HG02870 (cell line): ENCODE results near the gene PLCB3.

Experiments used
- ATAC-seq: cut with Tn5 transposase; IDR thresholded peaks from one replicate; pipeline ENCODE4 v1.9.1; 2021; ENCODE audit warnings: mild to moderate bottlenecking, moderate library complexity; ENCODE audit not compliant: unreplicated experiment

PLCB3 gene

GRCh38 chr11:64249563-64250414, 1.5 kb upstream of the PLCB3 start:
- ATAC-seq, result no peak

GRCh38 chr11:64250415-64251015, 815 bp upstream of the PLCB3 start:
- no peak for ATAC-seq

GRCh38 chr11:64251753-64252002, 348 bp downstream of the PLCB3 start:
- ATAC-seq, result peak; percentile 8

- no peak for ATAC-seq
Measured at GRCh38 chr11:64252003-64252872, 908 bp downstream of the PLCB3 start.

GRCh38 chr11:64253043-64253442, 1.7 kb downstream of the PLCB3 start:
- no peak for ATAC-seq

GRCh38 chr11:64253481-64253880, 2.2 kb downstream of the PLCB3 start:
- no peak for ATAC-seq

GRCh38 chr11:64254326-64254725, 3.0 kb downstream of the PLCB3 start:
- ATAC-seq, result no peak

GRCh38 chr11:64255135-64256128, 4.1 kb downstream of the PLCB3 start:
- no peak for ATAC-seq

- no peak for ATAC-seq
Measured at GRCh38 chr11:64256300-64256699, 5.0 kb downstream of the PLCB3 start.

GRCh38 chr11:64258356-64258755, 7.0 kb downstream of the PLCB3 start:
- no peak for ATAC-seq

GRCh38 chr11:64258946-64259532, 7.7 kb downstream of the PLCB3 start:
- no peak for ATAC-seq

GRCh38 chr11:64259533-64260067, 8.3 kb downstream of the PLCB3 start:
- ATAC-seq, result no peak

- no peak for ATAC-seq
Measured at GRCh38 chr11:64260147-64260708, 8.9 kb downstream of the PLCB3 start.

- ATAC-seq, result no peak
Measured at GRCh38 chr11:64261556-64262080, 10.3 kb downstream of the PLCB3 start.

- no peak for ATAC-seq
Measured at GRCh38 chr11:64262271-64263002, 11.1 kb downstream of the PLCB3 start.

GRCh38 chr11:64263021-64263946, 12.0 kb downstream of the PLCB3 start:
- no peak for ATAC-seq

GRCh38 chr11:64263947-64264317, 12.6 kb downstream of the PLCB3 start:
- ATAC-seq, result no peak
